ENCODE data around the gene PTPA. TPM values are rescaled to one million over a fixed set of nuclear protein-coding genes. Genes with fewer than 3 reads are reported as not detected.

PTPA gene
- total and polyA plus RNA-seq, 8 donors = 32.7 to 71.4 (median 43.3) TPM

DNA sequence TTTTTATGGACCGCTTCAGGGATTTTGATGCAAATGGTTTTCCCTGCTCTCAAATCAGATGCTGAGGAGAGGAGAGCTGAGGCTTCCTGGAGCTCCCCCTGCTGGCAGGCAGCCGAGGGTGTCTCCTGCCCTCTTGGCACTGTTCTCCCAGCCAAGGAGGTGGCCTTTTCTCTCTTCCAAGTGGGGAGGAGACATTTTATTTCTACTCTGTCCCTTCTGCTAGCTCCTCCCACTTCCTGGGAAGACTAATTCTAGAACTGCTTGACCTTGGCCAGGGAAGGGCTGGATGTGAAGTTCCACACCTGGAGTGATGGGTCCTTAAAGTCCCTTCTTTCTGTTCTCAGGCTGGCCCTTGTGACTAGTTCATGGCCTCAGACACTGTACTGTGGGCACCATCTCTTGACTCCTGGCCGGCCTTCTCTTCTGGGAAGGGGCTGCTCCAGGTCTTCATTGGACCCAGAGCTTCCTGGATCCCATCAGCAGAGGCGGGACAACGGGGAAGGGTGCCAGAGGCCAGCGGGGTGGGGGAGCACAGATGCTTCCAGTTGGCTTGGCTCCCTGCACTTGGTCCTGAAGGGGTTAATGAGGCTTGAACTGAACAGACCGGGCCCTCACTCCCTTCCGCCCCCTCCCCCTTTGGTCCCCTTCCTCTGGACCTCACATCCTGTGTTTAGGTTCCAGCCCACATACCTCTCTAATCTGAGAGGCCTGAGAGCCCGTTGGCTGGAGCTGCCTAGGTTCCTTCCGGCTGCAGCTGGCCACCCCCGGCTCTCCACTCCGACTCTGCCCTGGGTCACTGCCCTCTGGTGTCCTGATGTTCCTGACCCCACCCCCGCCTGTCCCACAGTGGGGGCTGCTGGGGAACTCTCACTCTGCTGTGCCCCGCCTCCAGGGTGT, 32.1 kb downstream of the PTPA start:
- TF ChIP-seq, protein P1, sequence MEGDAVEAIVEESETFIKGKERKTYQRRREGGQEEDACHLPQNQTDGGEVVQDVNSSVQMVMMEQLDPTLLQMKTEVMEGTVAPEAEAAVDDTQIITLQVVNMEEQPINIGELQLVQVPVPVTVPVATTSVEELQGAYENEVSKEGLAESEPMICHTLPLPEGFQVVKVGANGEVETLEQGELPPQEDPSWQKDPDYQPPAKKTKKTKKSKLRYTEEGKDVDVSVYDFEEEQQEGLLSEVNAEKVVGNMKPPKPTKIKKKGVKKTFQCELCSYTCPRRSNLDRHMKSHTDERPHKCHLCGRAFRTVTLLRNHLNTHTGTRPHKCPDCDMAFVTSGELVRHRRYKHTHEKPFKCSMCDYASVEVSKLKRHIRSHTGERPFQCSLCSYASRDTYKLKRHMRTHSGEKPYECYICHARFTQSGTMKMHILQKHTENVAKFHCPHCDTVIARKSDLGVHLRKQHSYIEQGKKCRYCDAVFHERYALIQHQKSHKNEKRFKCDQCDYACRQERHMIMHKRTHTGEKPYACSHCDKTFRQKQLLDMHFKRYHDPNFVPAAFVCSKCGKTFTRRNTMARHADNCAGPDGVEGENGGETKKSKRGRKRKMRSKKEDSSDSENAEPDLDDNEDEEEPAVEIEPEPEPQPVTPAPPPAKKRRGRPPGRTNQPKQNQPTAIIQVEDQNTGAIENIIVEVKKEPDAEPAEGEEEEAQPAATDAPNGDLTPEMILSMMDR (IDR thresholded peaks at IDR 0.05) = peak; percentile 74 to 89 (median 84)
- FAIRE-seq (peak; percentile 5), ATAC-seq (peak; percentile 20 to 49 (median 34)), DNase-seq (peak; percentile 79 to 91 (median 88))
- Histone ChIP-seq H3K27me3 (no peaks in the 10 kb centered on the region), H3K4me3 (peak overlapping the region in 1 of 4 donors; percentile 4), H3K27ac (peak overlapping the region in 2 of 4 donors; percentile 93 to 100), H3K4me1 (peaks cover 15 to 48% (median 25%) of the 10 kb centered on the region in 3 donors), H3K9me3 (no peaks in the 10 kb centered on the region), H3K36me3 (peaks cover 0 to 2% (median 0%) of the 10 kb centered on the region in 3 donors)
- 38 to 43% methylated on average over 14 of the region's 14 CpGs for WGBS, 2 donors
- intact Hi-C loops (cut with DNase I) = no loop called here

DNA sequence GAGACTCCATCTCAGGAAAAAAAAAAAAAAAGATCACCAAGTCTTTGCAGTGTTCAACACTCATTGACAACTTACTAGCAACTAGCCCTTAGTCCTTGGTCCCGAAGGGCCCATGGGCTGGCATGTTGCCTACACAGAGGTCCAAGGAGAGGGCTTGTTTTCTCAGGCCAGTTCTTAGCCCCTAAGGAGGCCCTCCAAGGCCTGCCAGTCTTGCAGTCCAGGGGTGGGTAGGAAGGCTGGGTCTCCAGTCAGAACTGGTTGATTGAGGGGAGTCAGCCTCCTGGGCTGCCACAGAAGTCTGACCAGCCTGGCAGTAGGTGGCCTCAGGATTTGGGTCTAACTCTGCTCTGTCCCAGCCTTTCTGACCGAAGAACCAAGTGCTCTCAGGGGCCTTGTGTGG, 34.1 kb downstream of the PTPA start:
- ATAC-seq (no peak), DNase-seq (no peak), FAIRE-seq (no peak)
- Histone ChIP-seq H3K36me3 (peaks cover 0 to 6% (median 0%) of the 10 kb centered on the region in 3 donors), H3K9me3 (no peaks in the 10 kb centered on the region), H3K4me3 (no peak overlapping the region), H3K27me3 (no peaks in the 10 kb centered on the region), H3K27ac (peak overlapping the region in 2 of 4 donors; percentile 22 to 48), H3K4me1 (peaks cover 8 to 32% (median 20%) of the 10 kb centered on the region in 3 donors)
- intact Hi-C loops (cut with DNase I) = no loop called here
- WGBS, 2 donors = 64 to 77% methylated on average over 2 of the region's 2 CpGs
- TF ChIP-seq, protein P1 (IDR thresholded peaks at IDR 0.05) = no peak

- H3K27ac ChIP-seq = peak overlapping the region in 2 of 4 donors; percentile 22 to 48
- ATAC-seq (peak in 1 of 4 donors; percentile 4), DNase-seq (no peak), FAIRE-seq (no peak)
- H3K9me3 ChIP-seq = no peaks in the 10 kb centered on the region
- no peaks in the 10 kb centered on the region for H3K27me3 ChIP-seq
- intact Hi-C loops (cut with DNase I) = no loop called here
- TF ChIP-seq, protein P1 (IDR thresholded peaks at IDR 0.05) = no peak
- WGBS, 2 donors = 75 to 81% methylated on average over 7 of the region's 7 CpGs
- H3K36me3 ChIP-seq = peaks cover 0 to 6% (median 0%) of the 10 kb centered on the region in 3 donors
- no peak overlapping the region for H3K4me3 ChIP-seq
- peaks cover 5 to 28% (median 14%) of the 10 kb centered on the region in 3 donors for H3K4me1 ChIP-seq
Observed at GRCh38 chr9:129145841-129146292, 34.7 kb downstream of the PTPA start.

DNA sequence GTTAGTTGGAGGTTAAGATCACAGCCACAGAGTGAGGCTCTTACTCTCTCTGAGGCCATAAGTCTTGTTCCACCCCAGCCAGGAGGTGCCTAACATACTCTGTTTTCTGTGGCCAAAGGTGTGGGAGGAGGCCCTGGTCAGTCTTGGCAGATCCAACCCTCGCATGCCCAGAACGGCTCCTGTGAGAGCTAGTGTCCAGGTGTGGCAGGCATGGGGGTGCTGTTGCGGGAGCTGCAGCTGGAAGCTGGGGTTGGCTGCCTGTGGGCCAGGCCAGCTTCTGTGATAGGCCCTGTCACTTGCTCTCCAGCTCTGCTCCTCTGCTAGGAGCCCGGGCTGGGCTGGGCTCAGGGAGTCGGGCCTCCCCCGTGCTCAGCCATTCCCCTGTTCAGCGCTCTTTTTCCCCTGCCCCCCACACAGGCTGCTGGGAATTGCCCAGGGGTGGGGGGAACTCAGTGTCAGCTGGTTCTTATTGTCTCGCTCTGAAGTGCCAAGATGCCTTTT, 35.3 kb downstream of the PTPA start:
- DNase-seq (no peak), ATAC-seq (no peak), FAIRE-seq (no peak)
- Histone ChIP-seq H3K4me3 (no peak overlapping the region), H3K9me3 (no peaks in the 10 kb centered on the region), H3K27me3 (no peaks in the 10 kb centered on the region), H3K27ac (peak overlapping the region in 2 of 4 donors; percentile 18 to 48), H3K4me1 (peaks cover 0 to 22% (median 12%) of the 10 kb centered on the region in 3 donors), H3K36me3 (peaks cover 0 to 6% (median 0%) of the 10 kb centered on the region in 3 donors)
- WGBS, 2 donors = 83% methylated on average over 7 of the region's 8 CpGs
- intact Hi-C loops (cut with DNase I) = no loop called here
- TF ChIP-seq, protein P1 (IDR thresholded peaks at IDR 0.05) = no peak
